ENCODE measurements around the gene KLHDC4. TPM values are rescaled to one million over a fixed set of nuclear protein-coding genes. Genes with fewer than 3 reads are reported as not detected.

KLHDC4 gene
- total RNA-seq, 4 donors from 2014 or later: 17.0 to 51.6 (median 23.2) TPM

- TF ChIP-seq CTCF (IDR thresholded peaks at IDR 0.05; ENCODE audit: low read depth): no peak
Observed at GRCh38 chr16:87671715-87672270, 94.0 kb downstream of the KLHDC4 start.

DNA sequence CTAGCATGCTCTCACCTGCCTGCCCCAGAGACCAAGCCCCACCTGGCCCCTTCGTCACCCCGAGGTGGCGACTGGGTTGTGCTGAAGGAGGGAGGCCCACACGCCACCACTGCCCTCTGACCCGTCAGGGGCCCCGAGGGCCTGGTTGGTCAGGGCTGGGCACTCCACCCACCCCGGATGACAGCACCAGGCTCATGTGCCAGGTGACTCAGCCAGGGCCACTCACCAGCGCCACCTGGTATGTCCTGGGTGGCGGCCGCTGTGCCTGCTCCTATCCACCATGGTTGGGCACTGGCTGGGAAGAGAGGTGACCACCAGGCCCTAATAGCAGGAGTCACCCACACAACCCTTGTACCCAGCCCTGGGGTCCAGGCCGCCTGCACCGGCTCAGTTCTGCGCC, 94.6 kb downstream of the KLHDC4 start:
- no peak for TF ChIP-seq CTCF (IDR thresholded peaks at IDR 0.05; ENCODE audit: low read depth)

- no peak for TF ChIP-seq CTCF (IDR thresholded peaks at IDR 0.05; ENCODE audit: low read depth)
Observed at GRCh38 chr16:87669672-87670071, 96.1 kb downstream of the KLHDC4 start.

DNA sequence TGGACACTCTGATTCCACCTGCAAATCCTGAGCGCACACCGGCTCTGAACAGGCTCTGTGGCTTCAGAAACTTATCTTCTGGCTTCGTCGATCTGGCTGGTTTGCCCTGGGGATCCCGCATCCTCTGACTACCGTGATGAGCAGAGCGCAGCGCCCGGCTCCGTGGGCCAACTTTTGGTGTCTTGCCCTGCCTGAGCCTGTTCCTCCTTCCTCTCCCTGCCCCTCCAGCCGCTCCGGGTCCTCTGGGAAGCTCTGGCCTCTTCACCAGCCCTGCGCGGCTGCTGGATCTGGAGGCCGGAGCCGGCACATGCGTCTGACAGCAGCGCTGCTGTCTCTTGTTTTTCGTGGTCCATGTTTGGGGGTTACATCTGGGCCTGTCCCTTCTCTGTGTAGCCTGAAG, 97.8 kb downstream of the KLHDC4 start:
- no peak for TF ChIP-seq CTCF (IDR thresholded peaks at IDR 0.05; ENCODE audit: low read depth)

- no peak for TF ChIP-seq CTCF (IDR thresholded peaks at IDR 0.05; ENCODE audit: low read depth)
Observed at GRCh38 chr16:87667443-87667842, 98.3 kb downstream of the KLHDC4 start.

DNA sequence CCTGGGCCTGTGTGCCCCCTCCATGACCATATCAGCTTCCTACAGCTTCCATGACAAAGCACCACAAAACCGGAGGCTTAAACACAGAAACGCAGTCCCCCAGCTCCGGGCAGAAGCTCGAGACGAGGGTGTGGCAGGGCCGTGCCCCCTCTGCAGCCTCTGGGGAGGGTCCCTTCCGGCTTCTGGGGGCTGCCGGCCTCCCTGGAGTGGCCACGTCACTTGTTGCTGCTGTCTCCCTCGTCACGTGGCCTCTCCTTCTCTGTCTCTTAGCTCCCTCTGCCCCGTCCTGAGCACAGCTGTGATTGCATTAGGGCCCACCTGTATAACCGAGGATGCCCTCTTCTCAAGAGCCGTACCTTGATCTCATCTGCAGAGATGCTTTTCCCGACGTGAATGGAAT, 98.9 kb downstream of the KLHDC4 start:
- no peak for TF ChIP-seq CTCF (IDR thresholded peaks at IDR 0.05; ENCODE audit: low read depth)

DNA sequence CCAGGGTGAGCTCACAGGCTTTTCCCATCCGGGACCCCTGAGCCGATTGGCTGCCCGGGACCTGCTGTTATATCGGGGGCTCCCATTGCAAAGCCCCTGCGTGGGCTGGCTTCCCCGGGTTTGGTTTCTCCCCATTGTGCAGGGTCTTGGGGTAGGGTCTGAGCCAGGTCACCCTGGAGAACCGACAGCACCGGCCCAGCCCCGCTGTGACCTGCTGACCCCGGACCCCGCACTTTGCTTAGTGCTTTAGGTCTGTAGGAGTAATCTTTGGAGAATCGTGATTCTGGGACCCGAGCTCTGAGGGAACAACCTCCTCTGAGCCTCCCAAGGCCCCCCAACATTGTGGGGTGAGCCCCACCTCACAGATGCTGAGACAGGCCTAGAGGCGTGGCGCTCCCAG, 100.6 kb downstream of the KLHDC4 start:
- TF ChIP-seq CTCF (IDR thresholded peaks at IDR 0.05; ENCODE audit: low read depth): no peak

Data from subcutaneous adipose tissue (tissue), 4 donors.